HepG2 (cell line): ENCODE measurements around the gene MBD3L3. TPM values are rescaled to one million over a fixed set of nuclear protein-coding genes. Genes with fewer than 3 reads are reported as not detected.

ENCODE experiments used
- ADNP ChIP-seq: sonication (generic); formaldehyde crosslinking; IDR thresholded peaks from 2 replicates; pipeline ENCODE4 v1.4.0; 2020; ENCODE audit warnings: missing genetic modification reagents
- AHR ChIP-seq: IDR thresholded peaks from 2 replicates; pipeline ENCODE4 v1.6.1; 2018; ENCODE audit warnings: missing genetic modification reagents, missing compliant biosample characterization
- ESRRA ChIP-seq: sonication (generic); formaldehyde crosslinking; IDR thresholded peaks from 2 replicates; pipeline ENCODE4 v1.5.1; 2020; ENCODE audit warnings: mild to moderate bottlenecking, low read depth, missing genetic modification reagents
- ETV6 ChIP-seq: sonication (generic); formaldehyde crosslinking; conservative IDR thresholded peaks from 2 replicates; pipeline ENCODE4 v1.4.0; 2020; ENCODE audit warnings: missing genetic modification reagents
- FOXK2 ChIP-seq: fragments of 450-650 bp; IDR thresholded peaks from 2 replicates; pipeline ENCODE4 v1.6.1; 2016
- HCFC1 ChIP-seq: fragments of 150-350 bp; IDR thresholded peaks from 2 replicates; pipeline ENCODE4 v1.6.1; 2014; ENCODE audit warnings: low read depth, low read length
- HNF4G ChIP-seq, 2 experiments: sonication (generic) in 1 of 2; formaldehyde crosslinking in 1 of 2; IDR thresholded peaks; 2 replicates each; pipeline versions ENCODE4 v1.4.0 to v1.6.1; 2011 to 2020; ENCODE audit warnings: borderline replicate concordance in 2 of 2, low read depth in 2 of 2, mild to moderate bottlenecking in 2 of 2, low read length in 1 of 2, missing genetic modification reagents in 1 of 2, moderate library complexity in 1 of 2
- HNRNPUL1 ChIP-seq: fragments of 200-400 bp; formaldehyde crosslinking; IDR thresholded peaks from 2 replicates; pipeline ENCODE4 v1.6.1; 2017; ENCODE audit warnings: low read depth, mild to moderate bottlenecking, low read length, moderate library complexity
- KDM4B ChIP-seq: sonication (generic); formaldehyde crosslinking; IDR thresholded peaks from 2 replicates; pipeline ENCODE4 v1.4.0; 2020; ENCODE audit warnings: missing genetic modification reagents
- MAFK ChIP-seq, 2 experiments: IDR thresholded peaks in 1 of 2; conservative IDR thresholded peaks in 1 of 2; 2 replicates each; pipeline ENCODE4 v1.6.1; 2011; ENCODE audit warnings: improper control_type of control experiment in 2 of 2, low read length in 2 of 2
- MAZ ChIP-seq, 2 experiments: sonication (generic) in 1 of 2; formaldehyde crosslinking in 1 of 2; IDR thresholded peaks; 2 replicates each; pipeline versions ENCODE4 v1.5.0 to v1.6.1; 2012 to 2020; ENCODE audit warnings: low read depth in 2 of 2, mild to moderate bottlenecking in 2 of 2, borderline replicate concordance in 1 of 2, improper control_type of control experiment in 1 of 2, low read length in 1 of 2, missing genetic modification reagents in 1 of 2, moderate library complexity in 1 of 2
- NFIB ChIP-seq: sonication (generic); formaldehyde crosslinking; IDR thresholded peaks from 2 replicates; pipeline ENCODE4 v1.9.0; 2021; ENCODE audit warnings: missing genetic modification reagents, mild to moderate bottlenecking, borderline replicate concordance
- NFIC ChIP-seq: IDR thresholded peaks from 2 replicates; pipeline ENCODE4 v1.6.1; 2012; ENCODE audit warnings: mild to moderate bottlenecking, low read length, inconsistent platforms
- SIN3A ChIP-seq: IDR thresholded peaks from 2 replicates; pipeline ENCODE4 v1.6.1; 2011; ENCODE audit warnings: low read depth, mild to moderate bottlenecking, control low read depth, low read length, borderline replicate concordance
- SIX4 ChIP-seq: sonication (generic); formaldehyde crosslinking; IDR thresholded peaks from 2 replicates; pipeline ENCODE4 v1.4.0; 2020; ENCODE audit warnings: missing genetic modification reagents
- SRSF4 ChIP-seq: fragments of 200-400 bp; formaldehyde crosslinking; IDR thresholded peaks from one replicate; pipeline ENCODE4 v1.6.1; 2018; ENCODE audit warnings: mild to moderate bottlenecking, low read depth, low read length, moderate library complexity; ENCODE audit not compliant: poor library complexity, severe bottlenecking
- SRY ChIP-seq: sonication (generic); formaldehyde crosslinking; IDR thresholded peaks from 2 replicates; pipeline ENCODE4 v1.8.0; 2022; ENCODE audit warnings: mild to moderate bottlenecking, missing genetic modification reagents
- TBP ChIP-seq: sonication (generic); formaldehyde crosslinking; IDR thresholded peaks from 2 replicates; pipeline ENCODE4 v1.5.0; 2020; ENCODE audit warnings: missing genetic modification reagents
- TFE3 ChIP-seq: IDR thresholded peaks from 2 replicates; pipeline ENCODE4 v1.6.1; 2016
- ZBTB20 ChIP-seq: sonication (generic); formaldehyde crosslinking; IDR thresholded peaks from 2 replicates; pipeline ENCODE4 v1.8.1; 2023; ENCODE audit warnings: missing genetic modification reagents, low read depth, mild to moderate bottlenecking, borderline replicate concordance
- ZFP1 ChIP-seq: IDR thresholded peaks from 2 replicates; pipeline ENCODE4 v1.6.1; 2016
- ZFP37 ChIP-seq: sonication (generic); formaldehyde crosslinking; IDR thresholded peaks from 2 replicates; pipeline ENCODE4 v1.4.0; 2020; ENCODE audit warnings: missing genetic modification reagents, borderline replicate concordance
- ZNF224 ChIP-seq: sonication (generic); formaldehyde crosslinking; IDR thresholded peaks from 2 replicates; pipeline ENCODE4 v1.5.0; 2020; ENCODE audit warnings: mild to moderate bottlenecking, missing genetic modification reagents
- ZNF44 ChIP-seq: sonication (generic); formaldehyde crosslinking; IDR thresholded peaks from 2 replicates; pipeline ENCODE4 v1.5.1; 2020; ENCODE audit warnings: mild to moderate bottlenecking, missing genetic modification reagents
- ZNF563 ChIP-seq: sonication (generic); formaldehyde crosslinking; IDR thresholded peaks from 2 replicates; pipeline ENCODE4 v1.8.0; 2022; ENCODE audit warnings: mild to moderate bottlenecking, moderate library complexity, missing genetic modification reagents
- ZNF567 ChIP-seq: sonication (generic); formaldehyde crosslinking; IDR thresholded peaks from 2 replicates; pipeline ENCODE4 v1.8.1; 2023; ENCODE audit warnings: mild to moderate bottlenecking, missing genetic modification reagents, borderline replicate concordance
- ZNF570 ChIP-seq: sonication (generic); formaldehyde crosslinking; IDR thresholded peaks from 2 replicates; pipeline ENCODE4 v1.4.0; 2020; ENCODE audit warnings: mild to moderate bottlenecking, missing genetic modification reagents, borderline replicate concordance
- ZNF703 ChIP-seq: sonication (generic); formaldehyde crosslinking; IDR thresholded peaks from 2 replicates; pipeline ENCODE4 v1.5.1; 2020; ENCODE audit warnings: missing genetic modification reagents, mild to moderate bottlenecking, moderate library complexity, borderline replicate concordance
- ZNF761 ChIP-seq: sonication (generic); formaldehyde crosslinking; conservative IDR thresholded peaks from 2 replicates; pipeline ENCODE4 v1.4.0; 2020; ENCODE audit warnings: mild to moderate bottlenecking, missing genetic modification reagents
- ZNF788 ChIP-seq: sonication (generic); formaldehyde crosslinking; IDR thresholded peaks from 2 replicates; pipeline ENCODE4 v1.5.0; 2020; ENCODE audit warnings: mild to moderate bottlenecking, missing genetic modification reagents, borderline replicate concordance
- polyA plus RNA-seq, 8 experiments: library from polyadenylated mRNA; depleted of rRNA in 3 of 8; stranded (reverse) in 7 of 8; unstranded in 1 of 8; fragments of >200 nt; fragmentation: Illumina TruSeq in 4 of 8; extraction: Trizol in 4 of 8; gene quantifications; 2 replicates each; pipeline versions ENCODE4 v1.2.1 to v1.2.3, GENCODE V29; 2011 to 2016; ENCODE audit warnings: low read depth in 4 of 8, missing spikeins in 1 of 8, mixed read lengths in 1 of 8; ENCODE audit not compliant: insufficient read depth in 1 of 8
- total RNA-seq, 5 experiments: library from RNA; depleted of rRNA; stranded (reverse); fragments of >200 nt; fragmentation: Illumina TruSeq; extraction: Trizol; gene quantifications; 2 replicates each; pipeline ENCODE4 v1.2.3, GENCODE V29; 2016; ENCODE audit warnings: low read depth in 1 of 5

MBD3L3 gene
- total and polyA plus RNA-seq, 2 of the 13 experiments (the other 11 are each of a cell fraction or from before 2014, with no cell fraction given): not detected

DNA sequence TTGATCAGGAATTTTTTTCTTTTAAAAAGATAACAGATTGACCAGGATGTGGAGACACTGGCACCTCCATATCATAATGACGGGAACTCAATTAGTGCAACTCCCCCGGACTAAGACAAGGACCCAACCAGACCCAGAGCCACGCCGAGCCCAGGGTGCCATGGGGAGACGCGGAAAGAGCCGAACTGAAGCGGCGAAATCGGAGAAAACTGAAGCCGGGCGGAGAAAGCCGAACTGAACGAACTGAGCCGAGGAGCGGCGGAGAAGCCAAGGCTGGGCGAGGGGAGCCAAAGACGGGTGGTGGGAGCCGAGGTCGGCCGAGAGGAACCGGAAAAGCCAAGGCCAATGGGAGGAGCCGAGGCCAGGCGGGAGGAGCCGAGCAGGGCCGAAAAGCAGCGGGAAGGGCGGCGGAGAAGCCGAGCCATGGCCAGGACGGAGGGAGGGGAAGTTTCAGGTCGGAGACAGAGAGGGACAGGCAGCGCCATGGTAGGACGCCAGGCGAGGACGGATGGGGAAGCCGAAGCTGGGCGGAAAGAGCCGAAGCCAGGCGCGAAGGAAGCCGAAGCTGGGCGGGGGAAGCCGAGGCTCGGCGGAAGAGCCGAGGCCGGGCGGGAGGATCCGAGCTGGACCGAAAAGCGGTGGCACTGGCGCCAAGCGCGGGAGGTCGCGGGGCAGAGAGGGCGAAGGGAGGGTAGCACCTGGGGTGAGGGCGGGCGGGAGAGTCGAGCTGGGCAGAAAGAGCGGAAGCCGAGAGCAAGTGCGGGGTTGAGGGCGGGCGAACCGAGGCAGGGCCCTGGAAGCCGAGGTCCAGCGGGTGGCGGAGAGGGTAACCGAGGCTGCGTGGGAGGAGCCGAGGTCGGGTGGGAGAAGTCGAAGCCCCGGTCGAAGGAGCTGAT, 40.5 kb upstream of the MBD3L3 start (continued):
- TF ChIP-seq NFIC: no peak
- no peak for TF ChIP-seq SRY (CRISPR knock-in tag)
- no peak for TF ChIP-seq TBP (CRISPR knock-in tag)
- TF ChIP-seq KDM4B (CRISPR knock-in tag): no peak
- no peak for TF ChIP-seq ZNF563 (CRISPR knock-in tag)
- no peak; the same call in 1 of the 2 replicates for TF ChIP-seq TFE3 (CRISPR knock-in tag)
- TF ChIP-seq SIX4 (CRISPR knock-in tag): no peak
- TF ChIP-seq HNF4G (IDR thresholded peaks at IDR 0.05; ENCODE audit: borderline replicate concordance, low read depth, low read length): peak; percentile 82
- TF ChIP-seq HNF4G (CRISPR knock-in tag; IDR thresholded peaks at IDR 0.05; ENCODE audit: borderline replicate concordance, low read depth): no peak
- TF ChIP-seq ADNP: no peak
- 0 out of 2 replicates have a peak, but pooled peaks have one; percentile 11 for TF ChIP-seq ZNF44
- no peak for TF ChIP-seq ZBTB20 (CRISPR knock-in tag)
- TF ChIP-seq ZNF703 (CRISPR knock-in tag): no peak
- TF ChIP-seq ZFP37 (CRISPR knock-in tag): no peak
- TF ChIP-seq SIN3A: peak; percentile 53; the same call in 1 of the 2 replicates
- peak; percentile 77; the same call in 1 of the 2 replicates for TF ChIP-seq ZNF788
- TF ChIP-seq MAFK (conservative IDR thresholded peaks at IDR 0.05 in 1 of 2, IDR thresholded peaks at IDR 0.05 in 1 of 2; ENCODE audit: low read length in 2 of 2): no peak
- TF ChIP-seq AHR (CRISPR knock-in tag): no peak
- no peak for TF ChIP-seq HCFC1
- TF ChIP-seq ZNF761: no peak
- peak; percentile 51; the same call in 1 of the 2 replicates for TF ChIP-seq ETV6
- no peak for TF ChIP-seq FOXK2
- TF ChIP-seq ZNF570 (CRISPR knock-in tag): no peak
- no peak for TF ChIP-seq ZNF567
- no peak for TF ChIP-seq ESRRA (CRISPR knock-in tag)
- no peak for TF ChIP-seq NFIB
- no peak; the same call in 1 of the 2 replicates for TF ChIP-seq ZNF224
- 0 out of 2 replicates have a peak, but pooled peaks have one; percentile 18 for TF ChIP-seq MAZ (IDR thresholded peaks at IDR 0.05; ENCODE audit: borderline replicate concordance, low read depth, low read length)
- peak; percentile 61; the same call in 1 of the 2 replicates for TF ChIP-seq MAZ (CRISPR knock-in tag; IDR thresholded peaks at IDR 0.05; ENCODE audit: low read depth)
- no peak for TF ChIP-seq ZFP1 (CRISPR knock-in tag)
- TF ChIP-seq SRSF4: no peak
- no peak for TF ChIP-seq HNRNPUL1
